Measurements from ENCODE around the gene CSGALNACT2. TPM values are rescaled to one million over a fixed set of nuclear protein-coding genes. Genes with fewer than 3 reads are reported as not detected.
"Not testable (repeated sequence)": the region's sequence is repeated elsewhere in the genome, so short reads cannot be mapped to it uniquely, and the experiment has no call there.

Gene CSGALNACT2
- total RNA-seq, 4 donors from 2014 or later, result 14.4 to 24.1 (median 20.0) TPM

GRCh38 chr10:43174969-43175368, 36.7 kb downstream of the CSGALNACT2 start:
- TF ChIP-seq, protein P1, sequence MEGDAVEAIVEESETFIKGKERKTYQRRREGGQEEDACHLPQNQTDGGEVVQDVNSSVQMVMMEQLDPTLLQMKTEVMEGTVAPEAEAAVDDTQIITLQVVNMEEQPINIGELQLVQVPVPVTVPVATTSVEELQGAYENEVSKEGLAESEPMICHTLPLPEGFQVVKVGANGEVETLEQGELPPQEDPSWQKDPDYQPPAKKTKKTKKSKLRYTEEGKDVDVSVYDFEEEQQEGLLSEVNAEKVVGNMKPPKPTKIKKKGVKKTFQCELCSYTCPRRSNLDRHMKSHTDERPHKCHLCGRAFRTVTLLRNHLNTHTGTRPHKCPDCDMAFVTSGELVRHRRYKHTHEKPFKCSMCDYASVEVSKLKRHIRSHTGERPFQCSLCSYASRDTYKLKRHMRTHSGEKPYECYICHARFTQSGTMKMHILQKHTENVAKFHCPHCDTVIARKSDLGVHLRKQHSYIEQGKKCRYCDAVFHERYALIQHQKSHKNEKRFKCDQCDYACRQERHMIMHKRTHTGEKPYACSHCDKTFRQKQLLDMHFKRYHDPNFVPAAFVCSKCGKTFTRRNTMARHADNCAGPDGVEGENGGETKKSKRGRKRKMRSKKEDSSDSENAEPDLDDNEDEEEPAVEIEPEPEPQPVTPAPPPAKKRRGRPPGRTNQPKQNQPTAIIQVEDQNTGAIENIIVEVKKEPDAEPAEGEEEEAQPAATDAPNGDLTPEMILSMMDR (IDR thresholded peaks at IDR 0.05), result no peak
- TF ChIP-seq POLR2A (IDR thresholded peaks at IDR 0.05), result no peak
- no peaks in the 10 kb centered on the region for H3K9me3 ChIP-seq
- H3K4me1 ChIP-seq, result peaks cover 5 to 7% of the 10 kb centered on the region in 2 donors
- 91 to 92% methylated on average over 6 of the region's 6 CpGs for WGBS, 2 donors
- intact Hi-C loops (cut with DNase I), result no loop called here
- H3K27me3 ChIP-seq, result no peaks in the 10 kb centered on the region
- H3K4me3 ChIP-seq (replicated peaks in 1 of 3), result no peak overlapping the region
- H3K36me3 ChIP-seq, result peaks cover 11 to 12% of the 10 kb centered on the region in 2 donors
- DNase-seq, result no peak
- H3K27ac ChIP-seq, result no peak overlapping the region

- peaks cover 11 to 12% of the 10 kb centered on the region in 2 donors for H3K36me3 ChIP-seq
Observed at GRCh38 chr10:43176271-43176670, 38.0 kb downstream of the CSGALNACT2 start.

DNA sequence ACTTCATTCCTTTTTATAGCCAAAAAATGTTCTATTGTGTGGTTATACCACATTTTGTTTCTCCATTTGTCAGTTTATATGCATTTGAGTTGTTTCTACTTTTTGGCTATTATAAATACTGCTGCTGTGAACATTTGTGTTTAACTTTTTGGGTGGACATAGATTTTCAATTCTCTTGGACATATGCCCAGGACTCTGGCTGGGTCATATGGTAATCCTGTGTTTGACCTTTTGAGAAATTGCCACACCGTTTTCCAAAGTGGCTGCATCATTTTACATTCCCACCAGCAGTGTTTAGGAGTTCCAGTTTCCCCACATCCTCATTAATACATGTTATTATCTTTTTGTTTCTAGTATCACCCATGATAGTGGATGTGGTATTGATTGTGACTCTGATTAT, 39.4 kb downstream of the CSGALNACT2 start:
- Histone ChIP-seq H3K9me3 (no peaks in the 10 kb centered on the region), H3K27ac (no peak overlapping the region), H3K4me3 (replicated peaks in 1 of 3) (no peak overlapping the region), H3K4me1 (no peaks in the 10 kb centered on the region), H3K36me3 (peaks cover 11 to 12% of the 10 kb centered on the region in 2 donors), H3K27me3 (no peaks in the 10 kb centered on the region)
- intact Hi-C loops (cut with DNase I), result no loop called here
- DNase-seq, result no peak
- TF ChIP-seq, protein P1 (IDR thresholded peaks at IDR 0.05), result no peak
- no peak for TF ChIP-seq POLR2A (IDR thresholded peaks at IDR 0.05)
- WGBS, 2 donors, result 78 to 79% methylated on average over 1 of the region's 1 CpG

More at GRCh38 chr10:43176271-43176670, 38.0 kb downstream of the CSGALNACT2 start:
- Histone ChIP-seq H3K9me3 (no peaks in the 10 kb centered on the region), H3K27ac (no peak overlapping the region), H3K4me3 (replicated peaks in 1 of 3) (no peak overlapping the region), H3K27me3 (no peaks in the 10 kb centered on the region), H3K4me1 (peaks cover 2 to 6% of the 10 kb centered on the region in 2 donors)
- WGBS, 2 donors, result 94 to 98% methylated on average over 3 of the region's 3 CpGs
- DNase-seq, result no peak
- intact Hi-C loops (cut with DNase I), result no loop called here
- TF ChIP-seq, protein P1 (IDR thresholded peaks at IDR 0.05), result no peak
- no peak for TF ChIP-seq POLR2A (IDR thresholded peaks at IDR 0.05)

- 100% methylated on average over 1 of the region's 1 CpG for WGBS, 2 donors
- intact Hi-C loops (cut with DNase I), result no loop called here
- Histone ChIP-seq H3K4me3 (replicated peaks in 1 of 3) (no peak overlapping the region), H3K4me1 (no peaks in the 10 kb centered on the region), H3K9me3 (no peaks in the 10 kb centered on the region), H3K27ac (no peak overlapping the region), H3K36me3 (peaks cover 11 to 27% of the 10 kb centered on the region in 2 donors), H3K27me3 (no peaks in the 10 kb centered on the region)
- TF ChIP-seq, protein P1 (IDR thresholded peaks at IDR 0.05), result no peak
- TF ChIP-seq POLR2A (IDR thresholded peaks at IDR 0.05), result no peak
- DNase-seq, result no peak
Observed at GRCh38 chr10:43181146-43181545, 42.9 kb downstream of the CSGALNACT2 start.

- H3K36me3 ChIP-seq, result peaks cover 5 to 16% of the 10 kb centered on the region in 2 donors
- H3K9me3 ChIP-seq; H3K27ac ChIP-seq; H3K4me3 ChIP-seq (replicated peaks in 1 of 3); intact Hi-C loops (cut with DNase I); DNase-seq; H3K27me3 ChIP-seq; H3K4me1 ChIP-seq: not testable (repeated sequence)
- WGBS, 2 donors, result 94 to 99% methylated on average over 3 of the region's 3 CpGs
Observed at GRCh38 chr10:43183764-43184163, 45.5 kb downstream of the CSGALNACT2 start.

- peaks cover 5 to 16% of the 10 kb centered on the region in 2 donors for H3K36me3 ChIP-seq
- no peak for DNase-seq
- intact Hi-C loops (cut with DNase I), result no loop called here
Observed at GRCh38 chr10:43186150-43186549, 47.9 kb downstream of the CSGALNACT2 start.

More at GRCh38 chr10:43186150-43186549, 47.9 kb downstream of the CSGALNACT2 start:
- Histone ChIP-seq H3K27me3 (no peaks in the 10 kb centered on the region), H3K27ac (no peak overlapping the region), H3K4me3 (replicated peaks in 1 of 3) (no peak overlapping the region), H3K9me3 (no peaks in the 10 kb centered on the region), H3K4me1 (no peaks in the 10 kb centered on the region)
- no peak for TF ChIP-seq POLR2A (IDR thresholded peaks at IDR 0.05)
- TF ChIP-seq, protein P1 (IDR thresholded peaks at IDR 0.05), result no peak
- WGBS, 2 donors, result 95 to 97% methylated on average over 4 of the region's 4 CpGs

Data from thyroid gland (tissue), 4 donors.